HG02588 (cell line): ENCODE data around the gene SLC29A1.
"Not testable (repeated sequence)": the region's sequence is repeated elsewhere in the genome, so short reads cannot be mapped to it uniquely, and the experiment has no call there.

Experiments
- ATAC-seq: cut with Tn5 transposase; IDR thresholded peaks from one replicate; pipeline ENCODE4 v1.9.1; 2021; ENCODE audit warnings: mild to moderate bottlenecking, moderate library complexity; ENCODE audit not compliant: unreplicated experiment

Gene SLC29A1

GRCh38 chr6:44223319-44224028 is at the start of gene SLC29A1:
Gene SLC29A1, plus strand, starts transcription at chr6:44223595. Its CDS starts 3,719 bp downstream, at chr6:44227314.
- peak; percentile 44 for ATAC-seq

- ATAC-seq = no peak
These were observed 47.1 kb upstream of the SLC29A1 start for GRCh38 chr6:44176130-44176761.

- no peak for ATAC-seq
These were observed 46.5 kb upstream of the SLC29A1 start for GRCh38 chr6:44176762-44177509.

- no peak for ATAC-seq
These were observed 45.5 kb upstream of the SLC29A1 start for GRCh38 chr6:44177691-44178423.

GRCh38 chr6:44178424-44179071 is 44.8 kb upstream of the SLC29A1 start:
- ATAC-seq = no peak

- ATAC-seq = no peak
These were observed 44.3 kb upstream of the SLC29A1 start for GRCh38 chr6:44179072-44179536.

- no peak for ATAC-seq
These were observed 43.7 kb upstream of the SLC29A1 start for GRCh38 chr6:44179648-44180047.

- no peak for ATAC-seq
These were observed 43.0 kb upstream of the SLC29A1 start for GRCh38 chr6:44180406-44180805.

GRCh38 chr6:44180886-44181285 is 42.5 kb upstream of the SLC29A1 start:
- ATAC-seq = no peak

GRCh38 chr6:44181784-44182183 is 41.6 kb upstream of the SLC29A1 start:
- not testable (repeated sequence) for ATAC-seq

- ATAC-seq = no peak
These were observed 40.4 kb upstream of the SLC29A1 start for GRCh38 chr6:44182911-44183390.

- ATAC-seq = no peak
These were observed 39.6 kb upstream of the SLC29A1 start for GRCh38 chr6:44183783-44184182.

GRCh38 chr6:44185356-44185755 is 38.0 kb upstream of the SLC29A1 start:
- ATAC-seq = not testable (repeated sequence)

- ATAC-seq = no peak
These were observed 37.3 kb upstream of the SLC29A1 start for GRCh38 chr6:44185953-44186634.

GRCh38 chr6:44186635-44187025 is 36.8 kb upstream of the SLC29A1 start:
- ATAC-seq = no peak

GRCh38 chr6:44188819-44189218 is 34.6 kb upstream of the SLC29A1 start:
- ATAC-seq = no peak

- ATAC-seq = no peak
These were observed 34.1 kb upstream of the SLC29A1 start for GRCh38 chr6:44189257-44189656.

- peak; percentile 59 for ATAC-seq
These were observed 32.7 kb upstream of the SLC29A1 start for GRCh38 chr6:44190715-44191114.

GRCh38 chr6:44192428-44193041 is 30.9 kb upstream of the SLC29A1 start:
- no peak for ATAC-seq
